PC-9 (cell line): Measurements from ENCODE around the gene USP24. TPM values are rescaled to one million over a fixed set of nuclear protein-coding genes. Genes with fewer than 3 reads are reported as not detected.
A peak's percentile ranks its signal among the peaks of the same experiment; 100 is the strongest.

Source experiments
- BruUV-seq: library from RNA; stranded (reverse); fragments of 400-500 nt; replicated peaks from 2 replicates; lab custom pipeline; 2021; lab: Mats Ljungman, UMichigan
- CTCF ChIA-PET: fragments of 300-600 bp; sonication (Branson Sonifier 250); formaldehyde crosslinking; loops from one replicate; lab custom pipeline; 2022; ENCODE audit warnings: antibody characterized with exemption; lab: Charles Lee
- POLR2A ChIA-PET: fragments of 300-600 bp; sonication (Branson Sonifier 250); formaldehyde crosslinking; loops from one replicate; lab custom pipeline; 2022; ENCODE audit warnings: antibody characterized with exemption; ENCODE audit not compliant: unreplicated experiment; lab: Charles Lee
- DNase-seq, 2 experiments: peaks; one replicate each; pipeline versions ENCODE4 v3.0.0 to v3.0.0-alpha.2; 2015 to 2022; ENCODE audit warnings: mixed read lengths in 1 of 2
- H2AFZ ChIP-seq: fragments of 200-600 bp; sonication (generic); 2 replicates; pipeline ENCODE4 v1.8.1; 2017; ENCODE audit warnings: antibody characterized with exemption
- H3F3A ChIP-seq: fragments of 200-600 bp; sonication (generic); 2 replicates; pipeline ENCODE4 v1.8.1; 2017; ENCODE audit warnings: antibody characterized with exemption, mild to moderate bottlenecking, low read depth; ENCODE audit not compliant: insufficient read depth
- H3K27ac ChIP-seq: fragments of 200-600 bp; sonication (generic); 2 replicates; pipeline ENCODE4 v1.6.1; 2016; ENCODE audit warnings: mixed run types
- H3K27me3 ChIP-seq: fragments of 200-600 bp; sonication (generic); 2 replicates; pipeline ENCODE4 v1.6.1; 2016; ENCODE audit warnings: low read depth, mixed run types; ENCODE audit not compliant: insufficient read depth
- H3K36me3 ChIP-seq: fragments of 200-600 bp; sonication (generic); 2 replicates; pipeline ENCODE4 v1.6.1; 2016; ENCODE audit warnings: low read depth, mixed run types
- H3K4me1 ChIP-seq: fragments of 200-600 bp; sonication (generic); replicated peaks from 2 replicates; pipeline ENCODE4 v1.6.1; 2016; ENCODE audit warnings: mixed run types; ENCODE audit not compliant: insufficient read depth
- H3K4me2 ChIP-seq: fragments of 200-600 bp; sonication (generic); 2 replicates; pipeline ENCODE4 v1.6.1; 2017; ENCODE audit warnings: mixed run types
- H3K4me3 ChIP-seq: fragments of 200-600 bp; sonication (generic); 2 replicates; pipeline ENCODE4 v1.6.1; 2016; ENCODE audit warnings: mixed run types
- H3K79me2 ChIP-seq: fragments of 200-600 bp; sonication (generic); 2 replicates; pipeline ENCODE4 v1.6.1; 2017; ENCODE audit warnings: low read depth, mixed run types
- H3K9me2 ChIP-seq: fragments of 200-600 bp; sonication (generic); 2 replicates; pipeline ENCODE4 v1.8.1; 2017; ENCODE audit warnings: mild to moderate bottlenecking; ENCODE audit not compliant: insufficient read depth
- H3K9me3 ChIP-seq: fragments of 200-600 bp; sonication (generic); 2 replicates; pipeline ENCODE4 v1.8.1; 2016; ENCODE audit warnings: low read depth; ENCODE audit not compliant: insufficient read depth
- H4K20me1 ChIP-seq: fragments of 200-600 bp; sonication (generic); 2 replicates; pipeline ENCODE4 v1.8.1; 2017; ENCODE audit not compliant: insufficient read depth
- CTCF ChIP-seq: fragments of 200-600 bp; sonication (generic); conservative IDR thresholded peaks from 2 replicates; pipeline ENCODE4 v1.6.1; 2017; ENCODE audit warnings: mixed run types, antibody characterized with exemption, mild to moderate bottlenecking, moderate library complexity
- EZH2 ChIP-seq: fragments of 200-600 bp; sonication (generic); IDR thresholded peaks from 2 replicates; pipeline ENCODE4 v1.8.0; 2017; ENCODE audit warnings: antibody characterized with exemption, low read depth
- intact Hi-C: fragments of 100-400 bp; cut with micrococcal nuclease; formaldehyde crosslinking; loops from one replicate; pipeline ENCODE4 v1.10.0; 2022; ENCODE audit not compliant: unreplicated experiment
- total RNA-seq: library from RNA; stranded (reverse); gene quantifications from 2 replicates; pipeline ENCODE4 v1.2.3, GENCODE V29; 2021

The USP24 gene
- total RNA-seq, 1 experiment from 2014 or later = 61.0 TPM

DNA sequence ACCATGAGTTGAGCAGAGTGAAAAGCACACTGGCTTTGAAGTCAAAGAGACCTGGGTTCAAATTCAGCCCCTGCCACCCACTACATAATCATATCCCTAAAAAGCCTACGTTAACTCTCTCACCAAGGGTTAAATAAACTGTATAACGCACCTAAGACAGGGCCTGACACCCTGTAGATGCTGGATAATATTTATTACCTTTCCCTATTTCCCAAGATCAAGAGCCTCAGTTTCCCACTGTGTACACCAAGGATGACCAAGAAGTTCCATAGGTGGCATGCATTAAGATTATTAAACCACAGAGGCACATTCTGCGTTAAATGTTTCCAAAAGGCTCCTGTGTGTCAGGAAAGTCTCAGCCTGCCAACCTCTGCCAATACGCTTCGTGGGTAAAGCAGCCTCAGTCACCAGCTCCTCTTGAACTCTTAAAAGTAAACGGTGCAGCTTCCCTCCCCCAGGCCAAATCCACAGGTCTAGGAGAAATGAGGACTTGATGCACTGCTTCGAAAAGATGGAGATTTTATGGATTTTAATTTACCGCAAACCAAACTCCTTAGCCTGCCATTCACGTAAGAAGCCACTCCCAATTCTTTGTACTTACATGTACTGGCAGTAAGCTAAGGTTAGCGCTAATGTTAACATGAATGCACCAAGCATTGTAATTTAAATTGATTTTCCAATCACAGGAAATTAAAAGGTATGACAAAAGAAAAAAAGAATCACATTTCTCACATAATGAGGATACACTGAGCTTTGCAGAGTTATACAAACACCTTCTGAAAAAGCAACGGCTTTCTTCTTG lies 2.6 kb downstream of the USP24 start:
- CTCF ChIA-PET = interaction anchor here (0.8 kb wide), 1 partner anchor 66 kb away, joined by 3 read pairs; no protein-coding TSS in a partner anchor
- Histone ChIP-seq H3K9me2 (no peaks in the 10 kb centered on the region), H3K27me3 (no peaks in the 10 kb centered on the region), H3K4me1 (peaks cover 56% of the 10 kb centered on the region), H3K79me2 (peaks cover 91% of the 10 kb centered on the region), H3K4me2 (peak overlapping the region; percentile 87), H3K27ac (peak overlapping the region; percentile 87; the same call in 1 of the 2 replicates), H4K20me1 (peaks cover 9% of the 10 kb centered on the region; the same call in 1 of the 2 replicates), H3K9me3 (no peaks in the 10 kb centered on the region), H2AFZ (no peak overlapping the region), H3K36me3 (no peaks in the 10 kb centered on the region; the same call in 1 of the 2 replicates), H3F3A (peaks cover 34% of the 10 kb centered on the region; the same call in 1 of the 2 replicates), H3K4me3 (peak overlapping the region; percentile 92; the same call in 1 of the 2 replicates)
- intact Hi-C loops = loop anchor here (5.0 kb wide), 1 partner anchor 70 kb away; no protein-coding TSS in a partner anchor
- TF ChIP-seq CTCF (no peak), EZH2 (no peak)
- POLR2A ChIA-PET = no interaction called here
- BruUV-seq = no TSS peak
- DNase-seq = no peak

DNA sequence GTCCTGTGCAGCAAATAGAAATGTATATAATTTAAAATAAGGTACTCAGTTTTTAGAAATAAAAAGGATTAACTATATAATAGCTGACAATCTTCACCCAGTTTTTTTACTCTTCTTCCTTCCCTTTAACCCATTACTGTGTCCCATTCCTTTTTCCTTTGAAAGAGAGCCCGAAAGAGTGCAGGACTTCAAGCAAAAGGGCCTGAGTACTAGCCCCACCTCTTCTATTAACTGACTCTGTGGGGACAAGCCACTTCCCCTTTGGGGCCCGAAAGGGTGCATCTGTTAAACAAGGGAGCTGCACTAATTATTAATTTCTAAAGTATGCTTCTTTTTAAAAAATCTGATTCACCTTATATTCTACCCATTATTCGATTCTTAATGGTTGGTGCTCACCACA lies 3.3 kb downstream of the USP24 start:
- H3K9me3 ChIP-seq = no peaks in the 10 kb centered on the region
- intact Hi-C loops = loop anchor here (5.0 kb wide), 1 partner anchor 70 kb away; no protein-coding TSS in a partner anchor
- CTCF ChIA-PET = no interaction called here
- no peak for TF ChIP-seq EZH2
- TF ChIP-seq CTCF = no peak
- H3K36me3 ChIP-seq = no peaks in the 10 kb centered on the region; the same call in 1 of the 2 replicates
- peaks cover 96% of the 10 kb centered on the region for H3K79me2 ChIP-seq
- no peaks in the 10 kb centered on the region for H3K27me3 ChIP-seq
- peaks cover 51% of the 10 kb centered on the region for H3K4me1 ChIP-seq
- peaks cover 31% of the 10 kb centered on the region; the same call in 1 of the 2 replicates for H3F3A ChIP-seq
- BruUV-seq = no TSS peak
- POLR2A ChIA-PET = no interaction called here
- H3K27ac ChIP-seq = no peak overlapping the region
- DNase-seq = no peak
- peaks cover 9% of the 10 kb centered on the region; the same call in 1 of the 2 replicates for H4K20me1 ChIP-seq
- no peak overlapping the region for H2AFZ ChIP-seq
- H3K9me2 ChIP-seq = no peaks in the 10 kb centered on the region
- peak overlapping the region; percentile 87 for H3K4me2 ChIP-seq
- no peak overlapping the region; the same call in 1 of the 2 replicates for H3K4me3 ChIP-seq

DNA sequence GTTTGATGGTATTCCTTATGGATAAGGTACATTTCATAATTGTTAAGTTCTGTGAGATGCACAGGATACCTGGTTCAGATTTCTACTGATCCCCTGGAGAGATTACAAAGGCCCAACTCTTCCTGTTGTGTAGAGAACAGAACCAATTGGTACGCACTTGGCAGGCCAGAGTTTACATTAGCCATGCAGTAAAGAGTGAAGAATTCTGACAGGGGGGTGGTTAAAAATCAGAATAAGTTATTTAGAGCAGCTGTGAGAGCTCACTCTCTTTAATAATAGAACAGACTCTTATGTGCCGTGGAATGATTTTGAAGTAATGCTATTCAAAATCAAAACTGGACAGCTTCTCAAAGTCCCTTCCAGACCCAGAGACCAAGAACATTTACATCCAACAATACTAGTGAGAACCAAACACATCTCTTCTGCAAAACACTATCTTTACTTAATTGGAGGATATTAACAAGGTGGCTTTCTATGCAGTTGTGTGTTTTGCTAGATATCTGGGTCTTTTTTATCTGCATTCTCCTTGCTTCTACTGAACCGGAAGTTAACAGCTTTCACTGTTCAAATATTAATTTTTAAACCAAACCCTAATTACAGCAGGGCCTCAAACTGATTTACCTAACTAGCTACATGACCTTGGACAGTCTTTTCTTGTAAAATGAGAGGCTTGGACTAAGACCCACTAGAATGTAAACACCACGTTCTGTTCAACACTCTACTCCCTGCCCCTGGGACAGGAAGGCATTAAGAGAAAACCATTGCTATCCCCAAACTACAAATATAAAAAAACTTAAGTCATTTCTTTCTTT lies 4.0 kb downstream of the USP24 start:
- H4K20me1 ChIP-seq = peaks cover 9% of the 10 kb centered on the region; the same call in 1 of the 2 replicates
- peaks cover 97% of the 10 kb centered on the region for H3K79me2 ChIP-seq
- TF ChIP-seq CTCF = no peak
- TF ChIP-seq EZH2 = no peak
- no peaks in the 10 kb centered on the region; the same call in 1 of the 2 replicates for H3K36me3 ChIP-seq
- no peak overlapping the region; the same call in 1 of the 2 replicates for H3K4me3 ChIP-seq
- no peak overlapping the region for H2AFZ ChIP-seq
- peaks cover 25% of the 10 kb centered on the region; the same call in 1 of the 2 replicates for H3F3A ChIP-seq
- peaks cover 45% of the 10 kb centered on the region for H3K4me1 ChIP-seq
- intact Hi-C loops = loop anchor here (5.0 kb wide), 1 partner anchor 69 kb away; no protein-coding TSS in a partner anchor
- no peaks in the 10 kb centered on the region for H3K27me3 ChIP-seq
- no peak overlapping the region for H3K27ac ChIP-seq
- H3K4me2 ChIP-seq = peak overlapping the region; percentile 87
- no peaks in the 10 kb centered on the region for H3K9me2 ChIP-seq
- no TSS peak for BruUV-seq
- H3K9me3 ChIP-seq = no peaks in the 10 kb centered on the region
- no peak for DNase-seq
- CTCF ChIA-PET = interaction anchor here (0.9 kb wide), 1 partner anchor 14 kb away, joined by 3 read pairs; no protein-coding TSS in a partner anchor
- POLR2A ChIA-PET = interaction anchor here (0.6 kb wide), 2 partner anchors 34 to 1593 kb away, joined by 5 to 9 read pairs; no protein-coding TSS in a partner anchor
